GM18951 (cell line): ENCODE data around the gene TNS3.
"Not testable (repeated sequence)": the region's sequence is repeated elsewhere in the genome, so short reads cannot be mapped to it uniquely, and the experiment has no call there.

Source experiments
- POLR2A ChIP-seq: IDR thresholded peaks from 4 replicates; pipeline ENCODE4 v1.6.1; 2011; ENCODE audit warnings: mild to moderate bottlenecking; ENCODE audit not compliant: insufficient read length, insufficient read depth; ENCODE audit errors: extremely low read depth
- in situ Hi-C: fragments of 300-500 bp; cut with MboI; formaldehyde crosslinking; loops from one replicate; pipeline ENCODE4 v1.12.0; 2022; ENCODE audit warnings: low sequenced_read_pairs, mixed read lengths, inconsistent platforms; ENCODE audit not compliant: unreplicated experiment

The TNS3 gene

GRCh38 chr7:47610506-47611044 is 28.7 kb upstream of the TNS3 start:
- no peak for TF ChIP-seq POLR2A

DNA sequence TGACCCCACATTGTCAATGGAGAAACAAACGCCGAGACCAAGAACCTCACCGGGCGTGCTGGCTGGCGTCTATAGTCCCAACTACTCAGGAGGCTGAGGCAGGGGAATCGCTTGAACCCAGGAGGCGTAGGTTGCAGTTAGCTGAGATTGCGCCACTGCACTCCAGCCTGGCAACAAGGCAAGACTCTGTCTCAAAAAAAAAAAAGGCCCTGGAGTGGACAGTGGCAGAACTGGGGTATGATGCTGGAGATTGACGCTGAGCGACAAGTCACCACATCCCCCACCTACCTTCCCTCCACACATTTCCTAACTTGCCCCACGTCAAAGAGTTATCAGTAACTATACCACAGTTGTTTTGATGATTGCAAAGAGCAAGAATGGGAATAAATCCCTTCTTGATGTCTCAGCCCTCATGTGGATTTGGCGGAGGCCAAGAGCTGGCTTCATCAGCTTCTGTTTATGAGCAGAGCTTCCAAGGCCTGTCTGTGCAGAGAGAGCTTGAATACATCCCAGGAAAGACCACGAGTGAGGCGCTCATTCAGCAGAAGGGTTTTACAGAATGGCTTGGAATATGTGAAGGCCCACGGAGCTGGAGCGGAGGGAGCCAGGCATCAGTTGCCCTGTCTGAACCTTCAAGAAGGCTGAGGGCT is 28.0 kb upstream of the TNS3 start:
- in situ Hi-C loops = no loop called here
- TF ChIP-seq POLR2A = no peak

More at GRCh38 chr7:47610506-47611044, 28.7 kb upstream of the TNS3 start:
- in situ Hi-C loops = no loop called here

DNA sequence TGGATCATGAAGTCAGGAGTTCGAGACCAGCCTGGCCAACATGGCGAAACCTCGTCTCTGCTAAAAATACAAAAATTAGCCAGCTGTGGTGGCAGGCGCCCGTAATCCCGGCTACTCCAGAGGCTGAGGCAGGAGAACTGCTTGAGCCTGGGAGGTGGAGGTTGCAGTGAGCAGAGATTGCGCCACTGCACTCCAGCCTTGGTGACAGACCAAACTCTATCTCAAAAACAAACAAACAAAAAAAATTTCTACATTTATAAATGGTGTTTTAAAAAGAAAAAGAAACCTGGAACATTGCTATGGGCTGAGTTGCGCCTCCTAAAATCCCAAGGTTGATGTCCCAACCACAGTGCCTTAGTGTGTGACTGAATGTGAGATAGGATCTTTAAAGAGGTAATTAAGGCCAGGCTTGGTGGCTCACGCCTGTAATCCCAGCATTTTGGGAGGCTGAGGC is 24.7 kb upstream of the TNS3 start:
- in situ Hi-C loops = not testable (repeated sequence)

DNA sequence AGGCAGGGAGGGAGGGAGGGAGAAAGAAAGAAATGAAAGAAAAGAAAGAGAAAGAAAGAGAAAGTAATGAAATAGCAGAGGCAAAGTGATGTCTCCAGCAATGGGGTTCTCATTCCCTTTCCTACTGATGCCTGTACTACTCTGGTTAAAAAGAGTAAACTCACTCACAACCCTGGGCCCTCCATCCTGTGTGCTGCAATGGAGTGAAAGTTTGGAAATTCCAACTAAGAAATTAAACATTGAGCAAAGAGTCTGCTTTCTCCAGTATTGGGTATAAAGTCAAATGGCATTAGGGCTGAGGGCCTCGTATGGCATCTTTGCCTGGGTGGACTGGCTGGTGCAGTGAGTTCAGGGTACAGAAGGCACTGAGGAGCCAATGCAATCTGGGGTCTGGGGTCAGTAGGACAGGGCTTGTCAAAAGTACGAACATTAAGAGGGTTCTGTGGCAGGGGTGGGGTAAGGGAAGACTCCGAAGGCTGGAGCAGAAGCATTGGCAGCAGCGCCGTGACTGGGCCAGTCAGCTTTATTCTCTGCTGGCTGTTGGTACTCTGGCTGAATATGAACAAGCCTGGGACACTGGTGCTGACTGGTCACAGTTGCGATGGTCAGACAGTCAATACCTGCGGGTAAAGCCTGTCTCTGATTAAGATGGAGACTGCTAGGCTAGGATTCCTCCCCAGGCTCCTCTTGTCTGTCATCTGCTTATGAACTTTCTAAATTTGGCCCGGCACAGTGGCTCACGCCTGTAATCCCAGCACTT is 24.1 kb upstream of the TNS3 start:
- in situ Hi-C loops = no loop called here

GRCh38 chr7:47604496-47604890 is 22.6 kb upstream of the TNS3 start:
- in situ Hi-C loops = no loop called here
- no peak for TF ChIP-seq POLR2A

More for the DNA sequence above, 24.1 kb upstream of the TNS3 start:
- TF ChIP-seq POLR2A = no peak

DNA sequence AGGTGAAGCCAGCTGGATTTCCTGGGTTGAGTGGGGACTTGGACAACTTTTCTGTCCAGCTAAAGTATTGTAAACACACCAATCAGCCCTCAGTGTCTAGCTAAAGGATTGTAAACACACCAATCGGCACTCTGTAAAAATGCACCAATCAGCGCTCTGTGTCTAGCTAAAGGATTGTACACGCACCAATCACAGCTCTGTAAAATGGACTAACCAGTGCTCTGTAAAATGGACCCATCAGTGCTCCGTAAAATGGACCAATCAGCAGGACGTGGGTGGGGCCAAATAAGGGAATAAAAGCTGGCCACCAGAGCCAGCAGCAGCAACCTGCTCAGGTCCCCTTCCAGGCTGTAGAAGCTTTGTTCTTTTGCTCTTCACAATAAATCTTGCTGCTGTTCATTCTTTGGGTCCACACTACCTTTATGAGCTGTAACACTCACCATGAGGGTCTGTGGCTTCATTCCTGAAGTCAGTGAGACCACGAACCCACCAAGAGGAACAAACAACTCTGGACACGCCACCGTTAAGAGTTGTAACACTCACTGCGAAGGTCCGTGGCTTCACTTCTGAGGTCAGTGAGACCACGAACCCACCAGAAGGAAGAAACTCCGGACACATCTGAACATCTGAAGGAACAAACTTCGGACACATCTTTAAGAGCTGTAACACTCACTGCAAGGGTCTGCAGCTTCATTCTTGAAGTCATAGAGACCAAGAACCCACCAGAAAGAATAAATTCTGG is 21.8 kb upstream of the TNS3 start:
- in situ Hi-C loops = not testable (repeated sequence)

DNA sequence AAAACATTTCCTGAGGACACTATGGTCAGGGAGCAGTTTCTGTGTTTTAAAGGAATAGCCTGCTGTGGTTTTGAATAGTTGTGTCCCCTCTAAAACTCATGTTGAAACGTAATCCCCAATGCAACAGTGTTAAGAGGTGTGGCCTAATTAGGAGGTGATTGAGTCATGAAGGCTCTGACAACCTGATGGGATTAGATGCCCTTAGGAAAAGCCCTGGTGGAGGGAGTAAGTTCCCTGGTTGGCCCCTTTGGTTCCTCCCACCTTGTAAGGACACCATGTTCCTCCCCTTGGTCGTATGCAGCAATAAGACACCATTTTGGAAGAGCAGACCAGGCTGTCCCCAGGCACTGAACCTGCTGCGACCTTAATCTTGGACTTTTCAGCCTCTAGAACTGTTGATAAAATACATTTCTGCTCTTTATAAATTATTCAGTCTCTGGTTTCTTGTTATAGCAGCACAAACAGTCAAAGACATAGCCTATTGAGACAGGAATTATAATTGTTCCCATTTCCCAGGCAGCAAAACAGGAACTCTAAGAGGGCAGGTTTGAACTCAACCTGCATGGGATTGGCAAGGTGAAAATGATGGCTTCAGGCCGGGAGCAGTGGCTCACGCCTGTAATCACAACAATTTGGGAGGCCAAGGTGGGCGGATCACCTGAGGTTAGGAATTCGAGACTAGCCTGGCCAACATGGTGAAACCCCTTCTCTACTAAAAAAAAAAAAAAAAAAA is 20.5 kb upstream of the TNS3 start:
- TF ChIP-seq POLR2A = no peak
- in situ Hi-C loops = no loop called here

DNA sequence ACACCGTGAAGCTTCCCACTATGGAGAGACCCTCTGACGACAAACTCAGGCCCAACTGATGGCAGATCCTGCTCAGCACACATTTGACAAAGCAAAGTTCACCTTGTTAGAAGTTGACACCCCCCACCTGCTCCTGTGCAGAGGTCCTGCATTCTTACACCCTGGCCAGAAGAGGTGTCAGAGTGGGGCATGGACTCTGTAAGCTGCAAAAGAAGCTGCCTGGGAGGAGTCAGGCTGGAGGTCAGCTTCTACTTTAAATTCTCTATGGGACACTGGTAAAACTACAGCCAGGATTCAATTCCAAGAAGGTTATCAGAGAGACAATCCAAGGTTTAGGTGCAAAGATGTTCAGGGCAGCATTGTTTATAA is 20.0 kb upstream of the TNS3 start:
- TF ChIP-seq POLR2A = no peak
- in situ Hi-C loops = no loop called here

- in situ Hi-C loops = no loop called here
- no peak for TF ChIP-seq POLR2A
Observed at GRCh38 chr7:47601119-47601880, 19.4 kb upstream of the TNS3 start.

DNA sequence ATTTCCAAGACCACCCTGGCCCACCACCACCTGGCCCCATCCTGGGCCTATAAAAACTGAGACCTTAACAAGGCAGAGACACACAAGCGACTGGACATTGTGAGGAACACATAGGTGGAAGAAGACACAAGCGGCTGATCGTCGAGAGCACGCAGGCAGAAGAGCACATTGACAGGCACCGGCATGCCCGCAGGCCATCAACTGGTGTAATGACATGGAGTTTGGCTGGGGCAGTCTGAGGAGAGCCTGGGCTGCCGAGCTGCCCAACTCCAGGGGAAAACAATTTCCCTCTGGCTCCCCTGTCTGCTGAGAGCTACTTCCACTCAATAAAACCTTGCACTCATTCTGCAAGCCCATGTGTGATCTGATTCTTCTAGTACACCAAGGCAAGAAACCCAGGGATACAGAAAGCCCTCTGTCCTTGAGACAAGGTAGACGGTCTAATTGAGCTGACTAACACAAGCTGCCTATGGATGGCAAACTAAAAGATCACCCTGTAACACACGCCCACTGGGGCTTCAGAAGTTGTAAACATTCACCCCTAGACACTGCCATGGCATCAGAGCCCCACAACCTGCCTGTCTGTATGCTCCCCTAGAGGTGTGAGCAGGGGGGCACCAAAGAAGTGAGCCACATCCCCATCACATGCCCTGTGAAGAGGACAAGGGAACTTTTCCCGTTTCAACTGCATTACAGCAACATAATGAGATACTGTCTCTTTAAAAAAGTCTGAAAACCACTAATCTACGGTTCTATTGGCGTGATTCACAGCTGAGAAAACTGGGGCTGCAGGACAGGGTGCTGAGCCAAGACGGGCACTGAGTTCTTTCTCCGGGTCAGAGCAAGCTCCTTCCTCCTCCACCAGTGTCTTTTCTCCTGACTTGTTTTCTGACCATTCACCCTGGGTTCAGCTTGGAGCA is 18.5 kb upstream of the TNS3 start:
- no peak for TF ChIP-seq POLR2A
- in situ Hi-C loops = no loop called here

DNA sequence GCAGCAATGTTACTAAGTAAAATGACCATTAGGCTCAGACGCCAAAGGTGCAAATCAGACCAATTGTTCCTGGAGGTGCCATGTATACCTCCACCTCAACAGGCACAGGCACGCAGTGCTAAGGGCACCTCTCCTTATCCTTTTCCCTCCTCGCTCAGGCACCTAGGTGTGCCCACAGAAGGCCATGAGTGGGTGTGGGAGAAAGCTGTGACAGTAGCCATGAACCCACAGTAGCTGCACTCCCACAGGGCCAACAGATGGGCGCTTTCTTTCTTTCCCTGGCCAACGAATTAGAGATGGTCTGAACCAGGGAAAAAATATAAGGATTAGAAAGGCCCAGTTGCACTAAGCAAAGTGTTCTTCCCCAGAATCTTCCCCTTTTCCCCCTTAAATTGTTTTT is 15.5 kb upstream of the TNS3 start:
- in situ Hi-C loops = loop anchor here (5.0 kb wide), 1 partner anchor 150 kb away; no protein-coding TSS in a partner anchor
- TF ChIP-seq POLR2A = no peak

DNA sequence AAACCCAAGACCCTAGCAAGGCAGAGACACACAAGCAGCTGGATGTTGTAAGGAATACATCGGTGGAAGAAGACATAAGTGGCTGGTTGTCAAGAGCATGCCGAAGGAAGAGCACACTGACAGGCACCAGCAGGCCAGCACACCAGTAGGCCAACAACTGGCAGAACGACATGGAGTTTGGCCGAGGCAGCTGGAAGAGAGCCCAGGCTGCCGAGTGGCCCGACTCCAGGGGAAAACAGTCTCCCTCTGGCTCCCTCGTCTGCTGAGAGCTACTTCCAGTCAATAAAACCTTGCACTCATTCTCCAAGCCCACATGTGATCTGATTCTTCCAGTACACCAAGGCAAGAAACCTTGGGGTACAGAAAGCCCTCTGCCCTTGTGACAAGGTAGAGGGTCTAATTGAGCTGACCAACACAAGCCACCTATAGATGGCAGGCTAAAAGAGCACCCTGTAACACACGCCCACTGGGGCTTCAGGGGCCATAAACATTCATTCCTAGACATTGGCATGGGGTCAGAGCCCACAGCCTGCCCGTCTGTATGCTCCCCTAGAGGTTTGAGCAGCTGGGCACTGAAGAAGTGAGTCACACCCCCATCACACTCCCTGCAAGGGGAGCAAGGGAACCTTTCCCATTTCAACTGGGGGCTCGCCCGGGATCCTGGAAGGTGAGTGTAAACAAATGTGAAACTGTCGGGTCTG is 14.7 kb upstream of the TNS3 start:
- TF ChIP-seq POLR2A = no peak

More for the DNA sequence above, 14.7 kb upstream of the TNS3 start:
- in situ Hi-C loops = loop anchor here (5.0 kb wide), 1 partner anchor 149 kb away; no protein-coding TSS in a partner anchor
